Ishikawa (cell line): ENCODE results near the gene MRPS10.
A peak's percentile ranks its signal among the peaks of the same experiment; 100 is the strongest.

Experiments used
- CEBPB ChIP-seq: IDR thresholded peaks from 2 replicates; pipeline ENCODE4 v1.6.1; 2012
- CREB1 ChIP-seq: IDR thresholded peaks from 2 replicates; pipeline ENCODE4 v1.6.1; 2012; ENCODE audit warnings: low read depth
- EGR1 ChIP-seq: IDR thresholded peaks from 2 replicates; pipeline ENCODE4 v1.6.1; 2012
- EP300 ChIP-seq: IDR thresholded peaks from 2 replicates; pipeline ENCODE4 v1.6.1; 2012; ENCODE audit warnings: borderline replicate concordance
- FOXM1 ChIP-seq: IDR thresholded peaks from 2 replicates; pipeline ENCODE4 v1.6.1; 2012; ENCODE audit warnings: low read depth, borderline replicate concordance
- MAX ChIP-seq: IDR thresholded peaks from 2 replicates; pipeline ENCODE4 v1.6.1; 2012
- NFIC ChIP-seq: IDR thresholded peaks from 2 replicates; pipeline ENCODE4 v1.6.1; 2012
- RAD21 ChIP-seq: IDR thresholded peaks from 2 replicates; pipeline ENCODE4 v1.6.1; 2012; ENCODE audit warnings: low read depth
- REST ChIP-seq: IDR thresholded peaks from 2 replicates; pipeline ENCODE4 v1.6.1; 2012; ENCODE audit warnings: low read depth, mild to moderate bottlenecking
- TAF1 ChIP-seq: IDR thresholded peaks from 2 replicates; pipeline ENCODE4 v1.6.1; 2012; ENCODE audit warnings: low read depth, mild to moderate bottlenecking
- TCF12 ChIP-seq: IDR thresholded peaks from 2 replicates; pipeline ENCODE4 v1.6.1; 2012; ENCODE audit warnings: low read depth
- TEAD4 ChIP-seq: IDR thresholded peaks from 2 replicates; pipeline ENCODE4 v1.6.1; 2012
- USF1 ChIP-seq: IDR thresholded peaks from 2 replicates; pipeline ENCODE4 v1.6.1; 2012
- YY1 ChIP-seq: IDR thresholded peaks from 2 replicates; pipeline ENCODE4 v1.6.1; 2012; ENCODE audit warnings: low read depth
- ZBTB7A ChIP-seq: IDR thresholded peaks from 2 replicates; pipeline ENCODE4 v1.6.1; 2012; ENCODE audit warnings: low read depth

The MRPS10 gene

GRCh38 chr6:42251911-42252637 is 34.4 kb upstream of the MRPS10 start:
- TF ChIP-seq EGR1, result no peak
- no peak for TF ChIP-seq TEAD4
- TF ChIP-seq REST, result no peak
- TF ChIP-seq FOXM1, result no peak
- TF ChIP-seq EP300, result no peak
- peak; percentile 47; the same call in 1 of the 2 replicates for TF ChIP-seq MAX
- no peak for TF ChIP-seq TAF1
- TF ChIP-seq CREB1, result no peak
- TF ChIP-seq NFIC, result peak; percentile 87
- TF ChIP-seq USF1, result no peak
- TF ChIP-seq ZBTB7A, result no peak
- TF ChIP-seq TCF12, result no peak

- TF ChIP-seq CEBPB (no peak), RAD21 (no peak), TAF1 (no peak), FOXM1 (no peak), NFIC (no peak)
These were observed 33.8 kb upstream of the MRPS10 start for GRCh38 chr6:42251500-42251899.

- TF ChIP-seq RAD21, result no peak
- TF ChIP-seq TCF12, result no peak
- no peak for TF ChIP-seq CREB1
- no peak for TF ChIP-seq NFIC
These were observed 32.7 kb upstream of the MRPS10 start for GRCh38 chr6:42250274-42250931.

GRCh38 chr6:42249279-42249678 is 31.6 kb upstream of the MRPS10 start:
- TF ChIP-seq YY1 (no peak), NFIC (no peak), TEAD4 (no peak), EP300 (no peak), EGR1 (no peak), ZBTB7A (no peak), FOXM1 (no peak), RAD21 (no peak), CREB1 (no peak), TAF1 (no peak), CEBPB (no peak), TCF12 (no peak), REST (no peak)

GRCh38 chr6:42243046-42243445 is 25.4 kb upstream of the MRPS10 start:
- TF ChIP-seq MAX, result no peak
- no peak for TF ChIP-seq REST
- TF ChIP-seq USF1, result no peak
- no peak for TF ChIP-seq NFIC
- no peak for TF ChIP-seq RAD21
- no peak for TF ChIP-seq CEBPB
- no peak for TF ChIP-seq TCF12
- TF ChIP-seq ZBTB7A, result no peak
- no peak for TF ChIP-seq CREB1
- TF ChIP-seq TAF1, result no peak
- no peak for TF ChIP-seq YY1
- no peak for TF ChIP-seq FOXM1
- TF ChIP-seq EGR1, result no peak
- TF ChIP-seq EP300, result no peak
- TF ChIP-seq TEAD4, result no peak
